Measurements from ENCODE around the gene DNAL4. TPM values are rescaled to one million over a fixed set of nuclear protein-coding genes. Genes with fewer than 3 reads are reported as not detected.

Gene DNAL4
- total RNA-seq (2022) (14.7 and 15.6 TPM in 2 replicates), Bru-seq, nascent RNA (percentile 42 among the genes with signal in this experiment), BruChase-seq, experiment 1, labeled RNA remaining after a 6-hour chase (percentile 89 among the genes with signal in this experiment), BruChase-seq, experiment 2, labeled RNA remaining after a 2-hour chase (percentile 80 among the genes with signal in this experiment)
- long read RNA-seq, transcript DNAL4-201 (4 exons, 1,504 nt): major isoform, 18 of 26 reads
- long read RNA-seq, partial matches to known transcripts: 1 of 26 reads
- long read RNA-seq, other reads (novel, unspliced or antisense): 6 of 26 reads

- no TSS peak for BruUV-seq (replicated peaks)
- peak within 1 kb of the TSS; percentile 79 for H3K4me3 Mint-ChIP-seq (ENCODE audit: low read depth, unreplicated experiment)
- CTCF ChIA-PET: no interaction called here
Observed at GRCh38 chr22:38793721-38794466, at the start of gene DNAL4. Gene DNAL4 (minus strand): TSS chr22:38794143. CDS start chr22:38782731, 11,412 bp downstream.

DNA sequence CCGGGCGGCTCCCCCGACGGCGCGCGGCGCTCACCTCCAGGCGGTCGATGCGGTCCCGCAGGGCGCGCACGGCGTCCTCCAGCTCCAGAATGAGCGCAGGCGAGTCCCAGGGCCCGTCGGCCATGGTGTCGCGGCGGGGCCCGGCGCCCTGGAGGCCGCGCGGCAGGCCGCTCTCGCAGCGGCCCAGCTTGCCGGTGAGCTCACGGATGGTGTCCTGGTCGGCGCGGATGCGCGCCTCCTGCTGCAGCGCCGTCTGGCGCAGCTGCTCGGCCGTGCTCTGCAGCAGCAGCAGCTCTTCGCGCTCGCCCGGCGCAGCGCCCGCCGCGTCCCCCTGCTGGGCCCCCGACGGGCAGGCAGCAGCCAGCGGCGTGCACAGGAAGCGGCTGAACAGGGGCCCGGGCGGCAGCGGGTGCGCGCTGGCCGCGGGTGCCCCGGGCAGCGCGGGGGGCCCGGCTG is 49.3 kb upstream of the DNAL4 start:
- H3K4me3 Mint-ChIP-seq (ENCODE audit: low read depth, unreplicated experiment): peak overlapping the region; percentile 71
- CTCF ChIA-PET: interaction anchor here (0.5 to 5.9 kb wide), 3 partner anchors 27 to 106 kb away, joined by 4 to 49 read pairs (median 4); no protein-coding TSS in a partner anchor
- DNase-seq: peak; percentile 70
- H3K9me3 Mint-ChIP-seq (ENCODE audit: low read depth, unreplicated experiment): no peaks in the 10 kb centered on the region
- TF ChIP-seq, protein P1, sequence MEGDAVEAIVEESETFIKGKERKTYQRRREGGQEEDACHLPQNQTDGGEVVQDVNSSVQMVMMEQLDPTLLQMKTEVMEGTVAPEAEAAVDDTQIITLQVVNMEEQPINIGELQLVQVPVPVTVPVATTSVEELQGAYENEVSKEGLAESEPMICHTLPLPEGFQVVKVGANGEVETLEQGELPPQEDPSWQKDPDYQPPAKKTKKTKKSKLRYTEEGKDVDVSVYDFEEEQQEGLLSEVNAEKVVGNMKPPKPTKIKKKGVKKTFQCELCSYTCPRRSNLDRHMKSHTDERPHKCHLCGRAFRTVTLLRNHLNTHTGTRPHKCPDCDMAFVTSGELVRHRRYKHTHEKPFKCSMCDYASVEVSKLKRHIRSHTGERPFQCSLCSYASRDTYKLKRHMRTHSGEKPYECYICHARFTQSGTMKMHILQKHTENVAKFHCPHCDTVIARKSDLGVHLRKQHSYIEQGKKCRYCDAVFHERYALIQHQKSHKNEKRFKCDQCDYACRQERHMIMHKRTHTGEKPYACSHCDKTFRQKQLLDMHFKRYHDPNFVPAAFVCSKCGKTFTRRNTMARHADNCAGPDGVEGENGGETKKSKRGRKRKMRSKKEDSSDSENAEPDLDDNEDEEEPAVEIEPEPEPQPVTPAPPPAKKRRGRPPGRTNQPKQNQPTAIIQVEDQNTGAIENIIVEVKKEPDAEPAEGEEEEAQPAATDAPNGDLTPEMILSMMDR (IDR thresholded peaks at IDR 0.05; ENCODE audit: unreplicated experiment): peak; percentile 36
- peaks cover 8% of the 10 kb centered on the region for H3K36me3 Mint-ChIP-seq (ENCODE audit: insufficient read depth, unreplicated experiment)
- peaks cover 82% of the 10 kb centered on the region for H3K27me3 Mint-ChIP-seq (ENCODE audit: unreplicated experiment)
- no TSS peak for BruUV-seq (replicated peaks)
- H3K4me1 Mint-ChIP-seq (ENCODE audit: low read depth, unreplicated experiment): peaks cover 33% of the 10 kb centered on the region
- H3K27ac Mint-ChIP-seq (ENCODE audit: unreplicated experiment): peak overlapping the region; percentile 77
- intact Hi-C loops (cut with micrococcal nuclease; ENCODE audit: unreplicated experiment): no loop called here

More at GRCh38 chr22:38793721-38794466, at the start of gene DNAL4:
- Mint-ChIP-seq H3K4me1 (ENCODE audit: low read depth, unreplicated experiment) (no peaks in the 10 kb centered on the region), H3K9me3 (ENCODE audit: low read depth, unreplicated experiment) (no peaks in the 10 kb centered on the region), H3K27me3 (ENCODE audit: unreplicated experiment) (peaks cover 42% of the 10 kb centered on the region), H3K27ac (ENCODE audit: unreplicated experiment) (peak within 1 kb of the TSS; percentile 80), H3K36me3 (ENCODE audit: insufficient read depth, unreplicated experiment) (peaks cover 14% of the 10 kb centered on the region)
- TF ChIP-seq, protein P1 (IDR thresholded peaks at IDR 0.05; ENCODE audit: unreplicated experiment): no peak
- peak; percentile 92 for DNase-seq
- intact Hi-C loops (cut with micrococcal nuclease; ENCODE audit: unreplicated experiment): no loop called here

- H3K27me3 Mint-ChIP-seq (ENCODE audit: unreplicated experiment): peaks cover 77% of the 10 kb centered on the region
- intact Hi-C loops (cut with micrococcal nuclease; ENCODE audit: unreplicated experiment): no loop called here
- peak overlapping the region; percentile 77 for H3K27ac Mint-ChIP-seq (ENCODE audit: unreplicated experiment)
- CTCF ChIA-PET: interaction anchor here (0.5 to 5.9 kb wide), 4 partner anchors 28 to 233 kb away, joined by 4 to 49 read pairs (median 4); no protein-coding TSS in a partner anchor
- DNase-seq: no peak
- peaks cover 8% of the 10 kb centered on the region for H3K36me3 Mint-ChIP-seq (ENCODE audit: insufficient read depth, unreplicated experiment)
- H3K4me3 Mint-ChIP-seq (ENCODE audit: low read depth, unreplicated experiment): peak overlapping the region; percentile 71
- TF ChIP-seq, protein P1 (IDR thresholded peaks at IDR 0.05; ENCODE audit: unreplicated experiment): no peak
- H3K9me3 Mint-ChIP-seq (ENCODE audit: low read depth, unreplicated experiment): no peaks in the 10 kb centered on the region
- BruUV-seq (replicated peaks): TSS peak; percentile 43
- peaks cover 33% of the 10 kb centered on the region for H3K4me1 Mint-ChIP-seq (ENCODE audit: low read depth, unreplicated experiment)
Observed at GRCh38 chr22:38842512-38843200, 48.7 kb upstream of the DNAL4 start.

DNA sequence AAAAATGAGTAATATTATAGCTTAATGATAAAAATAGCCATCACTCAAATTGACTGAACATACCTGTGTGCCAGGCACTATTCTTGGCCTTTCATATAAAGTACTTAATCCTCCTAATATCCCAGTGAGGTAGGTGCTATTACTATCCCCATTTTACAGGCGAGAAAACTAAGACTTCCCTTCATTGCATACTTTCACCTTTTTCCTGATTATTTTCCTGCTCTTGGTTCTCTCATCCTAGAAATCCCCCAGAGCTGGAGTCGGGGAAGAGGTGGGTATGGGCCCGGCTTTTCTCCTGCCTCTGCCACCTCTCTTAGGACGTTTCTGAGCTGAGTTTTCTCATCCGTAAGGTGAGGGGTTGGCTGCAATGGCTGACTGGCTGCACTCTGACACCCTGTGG is 47.7 kb upstream of the DNAL4 start:
- Mint-ChIP-seq H3K9me3 (ENCODE audit: low read depth, unreplicated experiment) (no peaks in the 10 kb centered on the region), H3K27me3 (ENCODE audit: unreplicated experiment) (peaks cover 66% of the 10 kb centered on the region), H3K4me3 (ENCODE audit: low read depth, unreplicated experiment) (no peak overlapping the region), H3K36me3 (ENCODE audit: insufficient read depth, unreplicated experiment) (peaks cover 8% of the 10 kb centered on the region), H3K27ac (ENCODE audit: unreplicated experiment) (no peak overlapping the region), H3K4me1 (ENCODE audit: low read depth, unreplicated experiment) (peaks cover 33% of the 10 kb centered on the region)
- no TSS peak for BruUV-seq (replicated peaks)
- TF ChIP-seq, protein P1 (IDR thresholded peaks at IDR 0.05; ENCODE audit: unreplicated experiment): no peak
- CTCF ChIA-PET: interaction anchor here (5.9 kb wide), 1 partner anchor 72 kb away, joined by 49 read pairs; no protein-coding TSS in a partner anchor
- DNase-seq: no peak
- intact Hi-C loops (cut with micrococcal nuclease; ENCODE audit: unreplicated experiment): no loop called here

All from Calu3 (cell line).